HG02852 (cell line): ENCODE measurements around the gene RTTN.

ENCODE experiments used
- ATAC-seq: cut with Tn5 transposase; IDR thresholded peaks from one replicate; pipeline ENCODE4 v1.9.1; 2021; ENCODE audit warnings: mild to moderate bottlenecking, moderate library complexity; ENCODE audit not compliant: unreplicated experiment

RTTN gene

DNA sequence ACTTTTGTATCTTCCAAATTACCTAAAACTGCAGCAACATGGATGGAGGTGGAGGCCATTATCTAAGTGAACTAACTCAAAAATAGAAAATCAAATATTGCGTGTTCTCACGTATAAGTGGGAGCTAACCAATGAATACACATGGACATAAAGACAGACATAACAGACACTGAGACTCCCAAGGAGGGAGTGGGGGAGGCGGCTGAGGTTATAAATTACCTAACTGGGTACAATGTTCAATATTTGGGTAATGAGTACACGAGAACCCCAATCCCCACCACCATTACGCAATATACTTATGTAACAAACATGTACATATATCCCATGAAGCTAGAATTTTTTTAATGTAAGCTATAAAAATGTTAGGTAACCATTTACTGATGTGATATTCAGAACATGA, 119.8 kb downstream of the RTTN start:
- no peak for ATAC-seq

DNA sequence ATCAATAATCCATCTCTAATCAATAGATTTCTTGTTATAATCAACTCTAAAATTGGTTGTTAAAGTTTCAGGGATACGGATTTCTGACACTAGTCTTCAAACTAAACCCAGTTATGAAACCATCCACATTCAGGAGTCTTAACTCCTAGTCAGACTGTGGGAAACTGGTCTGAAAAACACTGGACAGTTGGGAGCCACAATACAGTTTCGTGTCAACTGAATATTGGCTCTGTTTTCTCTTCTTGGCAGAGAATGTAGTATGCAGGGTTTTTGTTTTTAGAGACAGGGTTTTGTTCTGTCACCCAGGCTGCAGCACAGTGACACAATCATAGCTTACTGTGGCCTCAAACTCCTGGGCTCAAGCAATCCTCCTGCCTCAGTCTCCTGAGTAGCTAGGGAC, 123.1 kb downstream of the RTTN start:
- ATAC-seq = no peak

DNA sequence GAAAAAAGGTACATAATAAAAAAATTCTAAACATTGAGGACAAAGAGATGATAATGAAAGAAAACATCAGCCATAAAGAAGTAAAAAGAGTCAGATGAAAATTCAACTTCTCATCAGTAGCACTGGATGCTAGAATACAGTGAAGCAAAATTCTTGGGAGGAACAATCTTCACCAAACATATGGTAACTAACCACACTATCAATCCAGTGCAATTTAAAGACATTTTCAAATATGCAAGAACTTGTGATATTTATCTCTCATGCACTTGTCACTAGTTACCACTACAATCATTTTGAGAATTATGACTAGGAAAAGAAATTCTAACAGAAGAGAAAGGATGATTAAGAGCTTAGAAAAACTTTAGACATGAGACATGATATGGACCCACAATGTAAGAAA, 127.4 kb downstream of the RTTN start:
- no peak for ATAC-seq

DNA sequence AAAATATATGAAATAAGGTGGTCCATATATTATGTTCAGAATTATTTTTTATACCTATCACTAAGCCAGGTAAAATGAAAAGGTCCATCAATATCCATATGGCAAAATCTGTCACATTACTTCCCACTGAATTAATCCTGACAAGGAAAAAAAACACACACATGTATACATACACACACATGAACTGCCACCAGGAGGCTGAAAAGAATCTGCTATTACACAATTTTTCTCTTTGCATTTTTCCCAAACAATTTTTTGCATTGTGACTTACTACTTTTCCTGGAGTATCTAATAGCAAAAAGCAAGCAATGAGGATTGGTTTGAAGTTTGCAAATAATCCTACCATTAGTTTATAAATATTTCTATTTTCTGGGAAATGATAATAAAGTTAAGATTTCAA, 129.6 kb downstream of the RTTN start:
- ATAC-seq = no peak

DNA sequence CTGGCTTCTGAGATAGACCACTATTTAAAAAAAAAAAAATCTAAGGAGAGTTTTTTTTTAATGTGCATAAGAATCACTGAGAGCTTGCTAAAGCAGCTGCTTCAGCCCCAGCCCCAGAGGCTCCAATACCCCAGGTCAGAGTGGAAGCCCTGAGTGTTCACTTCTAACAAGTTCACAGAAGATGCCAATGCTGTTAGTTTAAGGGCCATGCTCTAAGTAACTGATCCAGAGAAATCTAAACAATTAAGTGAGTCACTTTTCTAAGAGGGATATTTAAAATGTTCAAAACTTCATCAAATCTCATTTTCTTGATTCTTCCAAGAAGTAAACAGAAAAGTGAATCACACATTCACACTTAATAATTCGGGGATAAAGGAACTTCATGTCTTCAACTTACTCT, 131.4 kb downstream of the RTTN start:
- ATAC-seq = no peak

DNA sequence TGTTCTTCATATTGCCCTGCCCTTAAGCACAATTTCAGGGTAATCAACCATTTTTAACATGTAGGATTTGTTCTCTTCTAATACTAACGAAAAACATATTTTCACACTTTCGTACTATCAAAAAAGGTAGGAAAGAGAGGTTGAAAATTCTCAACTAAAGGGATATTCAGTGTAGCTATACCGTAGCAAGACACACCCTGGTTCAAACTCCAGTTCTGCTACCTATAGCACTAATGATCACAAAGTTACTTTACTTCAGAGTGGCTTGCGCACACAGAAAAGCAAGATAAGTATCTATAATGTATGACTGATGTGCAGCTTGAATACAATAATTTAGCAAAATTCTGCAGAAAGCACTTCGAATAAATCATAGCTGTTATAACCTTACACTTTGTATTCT, 132.1 kb downstream of the RTTN start:
- no peak for ATAC-seq

DNA sequence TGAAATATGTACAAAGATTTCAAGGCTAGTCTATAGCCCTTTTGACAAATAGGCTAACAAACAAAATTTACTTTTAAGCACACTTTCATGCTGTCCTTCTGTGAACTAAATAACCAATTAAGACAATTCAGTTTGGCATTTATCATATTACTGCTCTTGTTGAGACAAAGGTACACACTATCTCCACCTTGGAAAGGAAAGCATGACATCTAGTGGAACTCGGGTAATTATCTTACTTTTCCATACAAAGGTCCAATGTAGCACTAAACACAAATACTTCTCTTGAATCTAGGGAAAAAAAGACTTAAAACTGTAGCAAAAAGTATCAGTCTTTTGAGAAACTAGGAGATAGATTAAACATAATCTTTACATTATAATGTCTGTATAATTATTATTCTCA, 132.8 kb downstream of the RTTN start:
- peak; percentile 58 for ATAC-seq

DNA sequence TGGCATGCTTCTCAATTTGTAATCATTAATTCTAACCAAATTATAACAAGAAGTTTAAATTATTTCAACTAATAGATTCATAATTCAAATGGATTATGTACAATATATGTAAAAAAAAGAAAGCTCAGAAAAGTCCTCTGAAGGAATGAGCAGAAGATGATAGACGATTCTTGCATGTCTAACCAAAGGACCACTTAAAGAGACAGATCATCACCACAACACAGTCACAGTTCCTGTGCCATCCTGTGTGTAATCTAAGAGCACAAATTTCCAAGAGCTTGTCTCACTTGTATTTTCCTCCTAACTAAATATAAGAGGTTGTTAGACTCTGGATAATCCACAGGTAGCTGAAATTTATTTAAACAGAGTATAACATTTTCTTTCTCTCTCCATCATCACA, 135.5 kb downstream of the RTTN start:
- no peak for ATAC-seq

DNA sequence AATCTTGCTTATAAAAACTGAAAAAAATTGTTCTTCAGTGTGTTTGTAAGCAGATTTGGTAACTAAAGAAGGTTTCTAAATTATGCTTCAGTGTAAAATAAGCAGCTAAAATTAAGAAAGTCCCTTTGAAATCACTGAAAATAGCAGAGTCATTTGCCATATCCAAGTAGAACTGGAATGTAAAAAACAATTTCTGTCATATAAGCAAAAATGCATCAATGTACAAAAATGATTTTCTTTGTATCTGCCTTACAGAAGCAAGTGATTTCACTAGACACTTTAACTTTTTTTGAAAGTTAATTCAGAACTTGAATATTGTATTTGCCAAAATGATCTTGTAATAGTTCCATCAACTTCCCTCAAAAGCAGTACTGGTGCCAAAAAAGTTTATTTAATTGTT, 136.1 kb downstream of the RTTN start:
- no peak for ATAC-seq

DNA sequence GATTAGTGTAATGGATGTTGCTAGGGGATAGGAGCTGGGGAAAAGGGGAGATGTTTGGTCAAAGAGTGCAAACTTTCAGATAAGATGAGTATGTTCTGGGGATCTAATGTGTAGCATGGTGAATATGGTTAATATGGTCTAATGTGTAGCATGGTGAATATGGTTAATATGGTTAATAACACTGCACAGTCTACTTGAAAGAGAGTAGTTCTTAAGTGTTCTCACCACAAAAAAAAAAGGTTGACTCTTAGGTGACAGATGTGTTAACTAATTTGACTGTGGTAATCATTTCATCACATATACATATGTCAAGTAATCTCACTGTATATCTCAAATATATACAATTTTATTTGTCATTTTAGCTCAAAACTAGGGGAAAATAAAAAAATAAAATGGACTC, 136.5 kb downstream of the RTTN start:
- peak; percentile 48 for ATAC-seq

DNA sequence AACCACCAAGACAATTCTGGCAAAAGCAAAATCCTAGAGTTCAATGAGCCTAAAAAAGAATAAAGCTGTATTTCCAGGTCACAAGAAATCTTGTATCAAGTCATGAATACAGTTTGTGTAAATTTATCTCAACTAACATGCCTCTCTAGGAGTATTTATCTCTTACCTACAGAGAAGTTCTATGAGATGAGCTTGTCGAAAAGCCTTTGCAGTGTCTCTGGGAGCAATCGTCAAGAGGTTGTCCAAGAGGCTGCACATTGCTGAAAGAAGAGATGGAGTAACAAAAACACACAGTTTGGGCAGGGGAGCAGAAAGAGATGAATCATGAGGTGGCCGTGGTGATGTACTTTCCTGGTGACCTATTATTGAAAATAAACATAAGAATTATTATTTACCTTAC, 145.8 kb downstream of the RTTN start:
- ATAC-seq = no peak

DNA sequence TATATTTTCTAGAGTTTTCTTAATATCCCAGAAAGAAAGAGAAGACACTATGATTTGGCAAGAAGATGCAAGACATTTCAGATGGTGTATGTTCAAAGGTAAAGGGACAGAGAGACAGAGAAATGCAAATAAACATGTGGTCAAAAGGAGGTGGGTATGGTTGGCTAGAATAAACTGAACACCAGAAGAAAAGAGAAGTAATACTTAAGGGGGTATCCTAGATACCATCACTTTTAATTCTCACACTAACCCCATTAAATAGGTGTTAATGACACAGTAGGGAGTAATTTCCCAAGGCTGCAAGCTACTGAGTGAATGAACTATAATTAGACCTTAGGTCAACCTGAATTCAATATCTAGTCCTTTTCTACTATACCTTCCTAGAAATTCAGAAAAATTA, 146.6 kb downstream of the RTTN start:
- ATAC-seq = peak; percentile 99

DNA sequence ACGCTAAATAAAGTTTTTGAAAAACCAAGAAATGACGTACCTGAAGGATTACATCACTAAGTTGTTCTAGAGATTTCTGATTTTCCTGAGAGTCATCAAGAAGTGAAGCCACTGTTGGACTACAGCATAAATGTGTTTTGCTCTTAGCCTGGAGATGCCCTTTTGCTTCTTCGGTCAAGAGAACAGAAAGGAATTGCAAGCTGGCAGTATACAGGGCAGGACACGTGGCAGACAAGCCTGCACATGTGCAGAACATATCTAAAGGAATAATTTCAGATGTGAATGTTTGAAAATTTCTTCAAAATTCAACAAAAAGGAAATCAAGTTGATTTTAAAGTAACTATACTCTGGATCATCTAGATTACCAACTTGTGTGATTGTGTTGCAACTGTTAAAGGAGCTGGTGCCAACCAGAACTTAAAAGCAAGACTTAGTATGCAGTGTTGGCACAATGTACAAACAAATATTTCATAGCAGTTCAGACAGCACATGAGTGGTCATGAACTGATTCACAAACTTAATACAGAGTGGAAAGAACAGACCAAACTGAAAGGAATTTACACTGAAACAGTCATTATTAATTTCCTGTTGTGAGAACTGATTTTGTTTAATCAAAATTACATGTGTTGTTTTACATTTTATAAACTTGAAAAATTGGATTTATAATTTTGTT, 157.4 kb downstream of the RTTN start:
- no peak for ATAC-seq

DNA sequence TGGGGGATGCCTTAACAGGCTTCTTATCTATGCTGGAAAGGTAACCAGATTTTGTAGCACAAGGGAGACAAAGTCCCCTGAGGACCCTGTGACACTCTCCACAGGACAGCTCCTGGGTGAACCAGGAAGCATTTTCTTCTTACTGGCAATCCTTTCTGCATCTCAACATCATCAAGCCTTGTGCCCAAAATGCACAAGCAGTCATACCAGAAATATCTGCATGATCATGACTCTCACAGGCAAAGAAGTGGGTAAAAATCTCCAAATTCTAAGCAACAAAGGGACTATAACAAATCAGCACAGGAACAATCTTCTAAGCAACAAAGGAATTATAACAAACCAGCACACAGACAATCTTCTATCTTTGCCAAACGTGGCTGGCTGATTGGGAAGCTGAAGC, 158.7 kb downstream of the RTTN start:
- no peak for ATAC-seq

DNA sequence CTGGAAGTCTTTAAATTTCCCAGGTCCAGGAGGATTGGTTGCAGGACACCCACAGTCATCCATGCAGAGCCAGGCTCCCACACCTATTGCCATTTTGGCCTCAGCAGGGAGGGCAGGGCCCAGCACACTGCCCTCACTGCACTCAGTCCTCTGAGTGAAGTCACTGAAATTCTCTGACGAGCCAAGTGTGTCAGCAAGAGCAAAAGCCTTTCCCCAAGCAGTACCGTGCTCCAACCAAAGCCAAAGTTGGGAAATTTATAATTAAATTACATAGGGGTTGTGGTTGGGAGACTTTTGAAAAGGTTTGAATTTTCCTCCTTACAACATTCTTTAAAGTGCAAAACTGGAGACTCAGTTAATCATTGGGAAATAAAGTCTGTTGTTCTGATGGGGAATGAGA, 159.3 kb downstream of the RTTN start:
- no peak for ATAC-seq

DNA sequence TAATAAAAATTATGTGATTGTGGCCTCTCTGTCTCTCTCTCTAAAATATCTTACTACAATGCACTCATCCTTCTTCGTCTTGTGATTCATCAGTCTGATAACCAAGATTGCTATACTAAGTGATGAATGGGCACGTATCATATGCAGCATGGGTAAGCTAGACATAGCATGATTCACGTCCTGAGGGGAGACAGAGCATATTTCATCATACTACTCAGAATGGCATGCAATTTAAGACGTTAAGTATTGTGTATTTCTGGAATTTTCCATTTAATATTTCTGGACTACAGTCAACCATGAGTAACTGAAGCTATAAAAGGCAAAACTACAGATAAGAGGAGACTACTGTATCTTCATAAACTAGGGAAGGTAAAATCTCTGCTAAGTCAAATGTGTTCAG, 160.9 kb downstream of the RTTN start:
- ATAC-seq = no peak

DNA sequence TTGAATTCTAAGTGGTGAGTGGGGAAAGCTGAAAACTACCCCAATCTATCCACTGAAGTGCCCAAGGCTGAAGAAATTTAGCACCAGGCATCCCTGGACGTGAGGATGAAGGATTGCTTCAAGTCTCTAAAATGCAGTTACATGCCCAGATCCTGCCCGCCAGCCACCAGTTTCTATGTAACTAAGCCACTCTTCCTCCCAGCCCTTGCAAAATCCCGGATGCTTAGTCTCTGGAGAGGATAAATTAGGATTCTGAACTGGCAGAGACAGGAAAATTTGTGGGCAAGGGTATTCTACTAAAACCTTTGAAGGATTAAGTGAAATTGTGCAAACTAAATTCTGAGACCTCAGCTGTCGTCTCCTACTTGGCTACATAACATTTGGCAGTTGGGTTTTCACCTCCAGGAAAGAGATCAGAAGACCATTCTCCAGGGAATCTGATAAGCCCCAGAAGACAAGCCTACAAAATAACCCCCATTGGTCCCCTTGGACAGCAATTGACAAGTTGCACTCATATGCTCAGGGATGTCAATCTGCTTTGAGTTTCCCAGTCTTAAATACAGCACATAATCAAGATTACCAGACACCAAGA, 163.9 kb downstream of the RTTN start:
- ATAC-seq = no peak

DNA sequence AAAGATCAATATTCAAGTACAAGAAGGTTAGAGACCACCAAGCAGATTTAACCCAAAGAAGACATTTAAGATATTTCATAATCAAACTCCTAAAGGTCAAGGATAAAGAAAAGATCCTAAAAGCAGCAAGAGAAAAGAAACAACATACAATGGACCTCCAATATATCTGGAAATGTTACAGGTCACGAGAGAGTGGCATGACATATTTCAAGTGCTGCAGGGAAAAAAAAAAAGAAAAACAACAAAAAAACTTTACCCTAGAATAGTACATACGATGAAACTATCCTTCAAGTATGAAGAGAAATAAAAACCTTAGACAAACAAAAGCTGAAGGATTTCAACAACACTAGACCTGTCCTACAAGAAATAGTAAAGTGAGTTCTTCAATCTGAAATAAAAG, 166.3 kb downstream of the RTTN start:
- ATAC-seq = no peak

DNA sequence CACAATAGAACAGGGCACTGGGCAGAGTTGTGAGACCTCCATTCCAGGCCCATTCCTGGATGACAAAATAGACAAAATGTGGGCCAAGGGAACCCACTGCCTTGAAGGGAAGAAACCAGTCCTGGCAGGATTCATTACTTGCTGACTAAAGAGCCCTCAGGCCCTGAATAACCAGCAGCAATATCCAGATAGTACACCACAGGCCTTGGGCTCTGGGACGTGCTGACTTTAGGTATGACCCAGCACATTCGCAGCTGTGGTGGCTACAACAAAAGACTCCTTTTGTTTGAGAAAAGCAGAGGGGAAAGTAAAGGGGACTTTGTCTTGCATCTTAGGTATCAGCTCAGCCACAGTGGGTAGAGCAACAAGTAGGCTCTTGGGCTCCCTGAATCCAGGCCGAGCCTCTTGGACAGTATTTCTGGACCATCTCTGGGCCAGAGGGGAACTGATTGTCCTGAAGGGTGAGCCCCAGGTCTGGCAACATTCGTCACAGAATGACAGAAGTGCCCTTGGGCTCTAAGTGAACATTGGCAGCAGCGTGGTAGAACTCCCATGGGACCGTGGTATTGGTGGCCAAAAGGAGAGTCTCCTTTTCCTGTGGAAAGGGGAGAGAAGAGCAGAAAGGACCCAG, 167.9 kb downstream of the RTTN start:
- ATAC-seq = no peak

DNA sequence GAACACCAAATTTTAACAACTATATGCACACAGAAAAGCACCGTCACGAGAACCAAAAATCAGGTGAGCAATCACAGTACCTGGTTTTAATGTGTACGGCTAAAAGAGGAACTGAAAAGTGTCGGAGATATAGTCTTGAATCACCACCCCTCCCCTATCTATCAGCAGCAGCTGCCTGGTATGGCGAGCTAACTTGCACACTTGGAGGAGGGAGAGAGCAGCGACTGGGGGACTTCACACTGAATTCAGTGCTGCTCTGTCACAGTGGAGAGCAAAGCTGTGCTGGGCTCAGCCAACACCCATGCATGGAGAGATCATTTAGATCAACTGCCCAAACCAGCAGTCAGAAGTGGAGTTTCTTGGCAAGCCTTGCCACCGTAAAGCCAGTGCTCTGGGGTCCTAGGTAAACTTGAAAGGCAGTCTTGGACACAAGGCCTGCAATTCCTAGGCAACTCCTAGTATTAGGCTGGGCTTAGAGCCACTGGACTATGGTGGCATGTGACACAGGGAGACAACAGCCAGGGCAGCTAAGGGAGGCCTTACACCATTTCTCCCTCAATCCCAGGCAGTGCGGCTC, 168.6 kb downstream of the RTTN start:
- peak; percentile 99 for ATAC-seq

DNA sequence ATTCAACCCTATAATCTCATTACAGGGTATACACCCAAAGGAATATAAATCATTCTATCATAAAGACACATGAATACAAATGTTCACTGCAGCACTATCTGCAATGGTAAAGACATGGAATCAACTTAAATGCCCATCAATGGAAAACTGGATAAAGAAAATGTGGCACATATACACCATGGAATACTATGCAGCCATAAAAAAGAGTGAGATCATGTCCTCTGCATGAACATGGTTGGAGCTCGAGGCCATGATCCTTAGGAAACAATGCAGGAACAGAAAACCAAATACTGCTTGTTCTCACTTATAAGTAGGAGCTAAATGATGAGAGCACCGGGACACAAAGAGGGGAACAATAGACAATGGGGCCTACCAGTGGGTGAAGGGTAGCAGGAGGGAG, 169.3 kb downstream of the RTTN start:
- ATAC-seq = no peak

DNA sequence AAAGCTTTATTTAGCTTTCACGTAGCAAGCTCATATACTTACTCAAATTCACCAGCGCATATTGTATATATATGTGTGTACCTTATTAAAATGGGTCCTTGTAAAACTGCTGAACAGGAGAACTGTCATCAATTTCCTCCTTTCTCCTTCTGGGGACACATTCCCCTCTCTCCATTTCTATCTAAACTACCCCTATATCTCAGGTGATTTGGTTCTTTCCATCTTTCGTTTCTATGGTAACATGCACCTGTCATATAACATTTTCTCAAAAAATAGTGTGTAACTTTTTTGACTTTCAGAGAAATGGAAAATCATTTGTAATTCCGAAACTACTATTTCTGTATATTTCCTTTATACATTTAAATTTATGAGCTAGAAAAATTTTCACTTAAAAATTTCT, 174.3 kb downstream of the RTTN start:
- no peak for ATAC-seq
